A549 treated with AZD9567 at 1 μM for 4 hours (cell line): Measurements from ENCODE around the gene DPH6. TPM values are rescaled to one million over a fixed set of nuclear protein-coding genes. Genes with fewer than 3 reads are reported as not detected.

Experiments used
- total RNA-seq: library from RNA; stranded (reverse); fragments of 200-300 nt; extraction: Qiagen RNA extraction; gene quantifications from 5 replicates; pipeline ENCODE4 v1.2.3, GENCODE V29; 2022; ENCODE audit not compliant: insufficient read depth

DPH6 gene
- total RNA-seq, result 10.8 to 14.5 TPM (median 12.5 TPM) in 5 replicates

GRCh38 chr15:35545824-35546510, at the start of gene DPH6:
TSS of gene DPH6 (minus strand) at chr15:35546165. CDS start at chr15:35546141, 24 bp downstream.

